Testis (tissue), 3 donors: ENCODE data around the gene UBE2D3. TPM values are rescaled to one million over a fixed set of nuclear protein-coding genes. Genes with fewer than 3 reads are reported as not detected.

Source experiments
- DNase-seq: peaks from one replicate; pipeline ENCODE4 v3.0.0-alpha.2; 2019
- H3K27ac ChIP-seq, 2 donors: fragments of 200-600 bp; sonication (generic); one replicate each; pipeline ENCODE4 v1.5.1; 2019
- H3K27me3 ChIP-seq: fragments of 200-600 bp; sonication (generic); one replicate; pipeline ENCODE4 v1.5.1; 2019
- H3K36me3 ChIP-seq: fragments of 200-600 bp; sonication (generic); one replicate; pipeline ENCODE4 v1.5.1; 2017; ENCODE audit warnings: low read depth; ENCODE audit errors: missing control alignments
- H3K4me1 ChIP-seq: fragments of 200-600 bp; sonication (generic); one replicate; pipeline ENCODE4 v1.5.1; 2019
- H3K4me3 ChIP-seq, 2 donors: fragments of 200-600 bp; sonication (generic); one replicate each; pipeline ENCODE4 v1.5.1; 2017 to 2019
- H3K9me3 ChIP-seq: fragments of 200-600 bp; sonication (generic); one replicate; pipeline ENCODE4 v1.5.1; 2017
- CTCF ChIP-seq, 3 experiments: fragments of 450-650 bp in 2 of 3; fragments of 200-600 bp in 1 of 3; sonication (generic) in 1 of 3; IDR thresholded peaks; one replicate each; pipeline ENCODE4 v1.5.1; 2016 to 2019; ENCODE audit warnings: antibody characterized with exemption in 3 of 3, mild to moderate bottlenecking in 2 of 3, moderate library complexity in 1 of 3
- POLR2A ChIP-seq: fragments of 450-650 bp; IDR thresholded peaks from one replicate; pipeline ENCODE4 v1.6.1; 2017; ENCODE audit warnings: antibody characterized with exemption, mild to moderate bottlenecking, moderate library complexity
- WGBS, 2 donors: methylation state at CpG; one replicate each; pipeline ENCODE4 v1.1.5; 2018; 5-methylcytosine and 5-hydroxymethylcytosine counted together
- intact Hi-C: fragments of 100-400 bp; cut with DNase I; formaldehyde crosslinking; loops from one replicate; pipeline ENCODE4 v1.15.1; 2023; ENCODE audit warnings: low total_unique reads
- polyA plus RNA-seq: library from polyadenylated mRNA; stranded (reverse); fragments of 350-450 nt; fragmentation: Illumina TruSeq; extraction: RNeasy Lipid Tissue Mini Kit (QIAGEN cat#74804); gene quantifications from one replicate; pipeline ENCODE4 v1.2.3, GENCODE V29; 2014; ENCODE audit warnings: low read depth, low replicate concordance; ENCODE audit not compliant: insufficient read depth
- total RNA-seq, 2 donors: library from RNA; depleted of rRNA; stranded (reverse); fragments of >200 nt; gene quantifications; one replicate each; pipeline ENCODE4 v1.2.3, GENCODE V29; 2016

Gene UBE2D3
- total and polyA plus RNA-seq, 3 donors from 2014 or later = 286 to 363 (median 357) TPM

GRCh38 chr4:102789317-102789717 is 38.0 kb downstream of the UBE2D3 start:
- Histone ChIP-seq H3K4me3 (no peak overlapping the region), H3K9me3 (no peaks in the 10 kb centered on the region), H3K27me3 (no peaks in the 10 kb centered on the region), H3K27ac (no peak overlapping the region), H3K36me3 (no peaks in the 10 kb centered on the region), H3K4me1 (no peaks in the 10 kb centered on the region)
- no peak for TF ChIP-seq POLR2A
- TF ChIP-seq CTCF (IDR thresholded peaks at IDR 0.05) = no peak
- no peak for DNase-seq
- intact Hi-C loops = no loop called here
- WGBS, 2 donors = 46 to 61% methylated on average over 3 of the region's 3 CpGs

GRCh38 chr4:102787944-102788343 is 39.4 kb downstream of the UBE2D3 start:
- Histone ChIP-seq H3K36me3 (no peaks in the 10 kb centered on the region), H3K4me3 (no peak overlapping the region), H3K27me3 (no peaks in the 10 kb centered on the region), H3K27ac (no peak overlapping the region), H3K9me3 (no peaks in the 10 kb centered on the region), H3K4me1 (no peaks in the 10 kb centered on the region)
- intact Hi-C loops = no loop called here
- TF ChIP-seq CTCF (IDR thresholded peaks at IDR 0.05) (no peak), POLR2A (no peak)
- 76 to 84% methylated on average over 3 of the region's 3 CpGs for WGBS, 2 donors
- no peak for DNase-seq

GRCh38 chr4:102787096-102787881 is 40.1 kb downstream of the UBE2D3 start:
- no peak overlapping the region for H3K4me3 ChIP-seq
- no peaks in the 10 kb centered on the region for H3K9me3 ChIP-seq
- no peaks in the 10 kb centered on the region for H3K4me1 ChIP-seq
- TF ChIP-seq CTCF (IDR thresholded peaks at IDR 0.05) (no peak), POLR2A (no peak)
- no peaks in the 10 kb centered on the region for H3K36me3 ChIP-seq
- DNase-seq = no peak
- 83 to 85% methylated on average over 7 of the region's 7 CpGs for WGBS, 2 donors
- no peaks in the 10 kb centered on the region for H3K27me3 ChIP-seq
- H3K27ac ChIP-seq = no peak overlapping the region
- intact Hi-C loops = no loop called here

GRCh38 chr4:102786279-102786678 is 41.1 kb downstream of the UBE2D3 start:
- no peaks in the 10 kb centered on the region for H3K27me3 ChIP-seq
- no peak overlapping the region for H3K4me3 ChIP-seq
- H3K36me3 ChIP-seq = no peaks in the 10 kb centered on the region
- H3K27ac ChIP-seq = no peak overlapping the region
- WGBS, 2 donors = 14 to 25% methylated on average over 1 of the region's 1 CpG
- H3K9me3 ChIP-seq = no peaks in the 10 kb centered on the region
- H3K4me1 ChIP-seq = no peaks in the 10 kb centered on the region
- no peak for DNase-seq
- intact Hi-C loops = no loop called here
- no peak for TF ChIP-seq POLR2A
- TF ChIP-seq CTCF (IDR thresholded peaks at IDR 0.05) = no peak

- intact Hi-C loops = no loop called here
- WGBS, 2 donors = 80 to 92% methylated on average over 2 of the region's 2 CpGs
- no peaks in the 10 kb centered on the region for H3K4me1 ChIP-seq
These were observed 44.3 kb downstream of the UBE2D3 start for GRCh38 chr4:102783006-102783405.

More at GRCh38 chr4:102783006-102783405, 44.3 kb downstream of the UBE2D3 start:
- H3K27ac ChIP-seq = no peak overlapping the region
- no peaks in the 10 kb centered on the region for H3K9me3 ChIP-seq
- DNase-seq = no peak
- H3K27me3 ChIP-seq = no peaks in the 10 kb centered on the region
- no peak overlapping the region for H3K4me3 ChIP-seq
- no peak for TF ChIP-seq CTCF (IDR thresholded peaks at IDR 0.05)
- no peak for TF ChIP-seq POLR2A
- no peaks in the 10 kb centered on the region for H3K36me3 ChIP-seq
